GM19328 (cell line): ENCODE results near the gene ASPRV1.

ENCODE experiments used
- ATAC-seq: cut with Tn5 transposase; IDR thresholded peaks from one replicate; pipeline ENCODE4 v1.9.1; 2021; ENCODE audit warnings: mild to moderate bottlenecking, moderate library complexity; ENCODE audit not compliant: unreplicated experiment

ASPRV1 gene

DNA sequence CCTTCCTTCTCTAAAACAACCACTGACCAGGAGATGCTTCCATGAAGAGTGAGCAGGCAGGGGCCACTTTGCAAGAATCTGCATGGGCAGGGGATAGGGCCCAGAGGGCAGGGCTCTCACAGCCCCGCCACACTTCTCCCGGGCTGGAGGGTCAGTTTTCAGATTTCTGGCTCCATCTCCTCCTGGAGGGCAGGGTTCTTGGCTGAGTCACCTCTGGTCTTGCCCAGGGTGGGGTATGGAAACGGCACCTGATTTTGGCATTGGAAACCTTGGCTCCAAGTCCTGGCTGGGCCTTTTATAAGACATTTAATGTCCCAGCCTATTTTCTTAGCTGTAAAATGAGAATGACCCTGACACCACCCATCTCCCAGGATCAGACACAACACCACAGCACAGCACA, 27.6 kb upstream of the ASPRV1 start:
- no peak for ATAC-seq

DNA sequence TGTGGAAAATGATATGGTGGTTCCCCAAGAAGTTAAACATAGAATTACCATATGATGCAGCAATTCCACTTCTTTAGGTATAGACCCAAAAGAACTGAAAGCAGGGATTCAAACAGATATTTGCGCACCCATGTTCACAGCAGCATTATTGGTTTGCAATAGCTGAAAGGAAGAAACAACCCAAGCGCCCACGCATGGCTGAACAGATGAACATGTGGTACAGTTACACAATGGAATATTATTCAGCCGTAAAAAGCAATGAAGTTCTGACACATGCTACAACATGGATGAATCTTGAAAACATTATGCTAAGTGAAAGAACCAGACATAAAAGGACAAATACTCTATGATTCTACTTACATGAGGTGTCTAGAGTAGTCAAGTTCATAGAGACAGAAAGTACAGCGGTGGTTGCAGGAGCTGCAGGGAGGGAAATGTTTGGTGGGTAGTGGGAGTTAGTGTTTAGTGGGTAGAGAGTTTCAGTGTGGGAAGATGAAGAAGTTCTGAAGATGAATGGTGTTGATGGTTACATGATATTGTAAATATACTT, 26.7 kb upstream of the ASPRV1 start:
- no peak for ATAC-seq

GRCh38 chr2:69986691-69987090, 25.3 kb upstream of the ASPRV1 start:
- no peak for ATAC-seq

GRCh38 chr2:69985688-69986087, 24.3 kb upstream of the ASPRV1 start:
- no peak for ATAC-seq

- ATAC-seq, result no peak
Observed at GRCh38 chr2:69985216-69985615, 23.8 kb upstream of the ASPRV1 start.

DNA sequence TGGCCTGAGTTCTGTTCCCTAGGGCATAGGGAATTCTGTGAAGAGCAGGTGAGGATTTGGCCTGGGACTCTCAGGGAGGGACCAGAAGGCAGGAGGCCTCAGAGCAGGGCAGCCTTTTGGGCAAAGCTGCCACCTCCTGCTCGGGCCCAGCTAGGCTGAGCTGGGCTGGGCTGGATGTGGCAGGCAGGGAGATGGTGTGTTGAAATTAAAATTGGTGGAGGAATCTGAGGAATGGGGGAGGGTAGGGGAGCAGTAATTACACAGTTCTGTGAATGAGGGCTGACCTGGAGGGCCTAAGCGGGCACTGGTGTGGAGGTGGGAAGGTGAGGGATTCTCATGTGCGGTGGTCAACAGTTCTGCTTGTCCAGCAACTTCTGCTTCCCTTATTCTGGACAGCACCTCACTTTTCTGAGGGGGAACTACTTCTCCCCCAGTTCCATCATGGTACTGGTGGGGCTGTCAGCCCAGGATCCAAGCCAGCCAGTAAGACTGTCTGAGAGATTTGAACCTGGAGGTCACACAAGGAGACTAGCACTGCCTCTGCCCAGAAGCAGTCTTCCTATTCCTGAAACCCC, 22.0 kb upstream of the ASPRV1 start:
- ATAC-seq, result no peak

DNA sequence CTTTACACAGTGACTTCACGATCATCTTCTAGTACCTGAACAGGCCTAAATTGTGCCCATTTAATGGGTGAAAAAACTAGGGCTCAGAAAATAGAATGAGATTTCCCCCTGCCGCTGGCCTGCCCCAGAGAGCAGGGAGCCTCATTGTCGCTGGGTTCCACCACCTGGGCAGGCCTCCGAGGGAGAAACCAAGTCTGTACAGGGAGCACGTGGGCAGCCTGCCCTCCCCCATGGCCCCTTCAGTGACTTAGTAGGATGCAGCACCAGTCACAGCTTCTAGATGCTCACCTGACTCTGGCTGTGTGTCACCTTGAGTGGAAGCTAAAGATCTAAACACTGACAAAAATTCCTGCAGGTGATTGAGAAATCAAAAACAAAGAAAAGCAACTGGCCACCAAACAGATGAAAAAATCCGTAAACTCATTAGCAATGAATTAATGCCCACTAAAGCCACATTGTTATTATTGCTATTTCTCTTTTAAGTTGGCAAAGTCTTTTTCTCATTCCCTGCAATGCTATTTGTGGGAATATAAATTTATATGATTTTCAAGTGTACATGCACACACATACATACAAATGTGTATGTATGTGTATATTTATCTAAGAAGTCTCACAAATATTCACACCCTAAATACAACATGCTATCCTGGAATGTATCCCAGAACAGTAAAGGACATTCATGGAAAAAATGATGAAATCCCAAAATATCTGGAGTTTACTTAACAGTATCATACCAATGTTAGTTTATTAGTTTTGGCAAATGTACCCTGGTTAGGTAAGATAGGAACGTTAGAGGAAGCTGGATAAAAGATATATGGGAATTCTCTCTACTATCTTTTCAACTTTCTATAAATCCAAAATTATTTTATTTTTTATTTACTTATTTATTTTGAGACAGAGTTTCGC, 18.7 kb upstream of the ASPRV1 start:
- ATAC-seq, result no peak

GRCh38 chr2:69977906-69978482, 16.6 kb upstream of the ASPRV1 start:
- ATAC-seq, result no peak

DNA sequence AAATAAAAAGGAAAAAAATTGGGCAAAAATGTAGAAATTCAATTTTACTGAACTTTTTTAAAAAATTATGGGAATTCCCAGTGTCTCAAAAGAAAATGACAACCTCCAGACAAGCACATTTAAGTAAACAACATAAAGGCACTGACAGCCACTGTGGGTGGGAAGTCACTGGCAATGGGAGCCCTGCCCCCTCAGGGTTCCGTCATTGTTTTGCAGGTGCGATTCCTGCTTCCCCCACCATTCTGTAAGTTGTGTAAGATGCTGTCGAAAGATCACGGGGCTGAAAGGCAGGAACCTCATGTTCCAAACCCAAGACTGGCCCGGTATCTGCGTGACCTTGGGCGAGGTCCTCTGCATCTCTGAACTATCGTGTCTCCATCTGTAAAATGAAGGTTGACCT, 15.8 kb upstream of the ASPRV1 start:
- ATAC-seq, result no peak

DNA sequence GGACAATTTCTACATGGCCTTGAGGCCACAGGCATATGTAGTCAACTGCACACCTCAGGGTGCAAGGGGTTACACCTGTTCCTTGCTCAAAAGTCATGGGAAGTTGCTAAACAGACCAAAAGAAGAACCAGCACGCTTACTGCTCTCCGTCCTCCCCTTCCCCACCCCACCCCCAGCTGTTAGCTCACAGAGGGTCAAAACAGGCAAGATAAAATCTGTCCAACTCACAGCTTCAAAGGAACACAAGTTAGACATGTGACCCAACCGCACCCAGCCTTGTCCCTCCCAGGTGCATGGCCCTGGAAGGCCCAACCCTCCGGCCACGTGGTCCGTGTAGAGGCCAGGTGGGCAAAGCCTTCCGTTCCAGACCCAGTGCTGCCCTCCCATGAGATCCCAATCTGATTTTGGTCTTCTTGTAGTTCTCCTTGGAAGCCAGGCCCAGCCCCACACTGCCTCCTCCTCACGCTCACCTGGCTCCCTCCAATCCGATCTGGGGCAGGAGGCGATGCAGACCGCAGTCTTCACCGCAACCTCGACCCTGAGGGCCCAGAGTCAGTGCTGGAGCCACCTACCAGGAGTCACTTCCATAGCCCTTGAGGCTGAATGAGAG, 14.5 kb upstream of the ASPRV1 start:
- ATAC-seq, result no peak

DNA sequence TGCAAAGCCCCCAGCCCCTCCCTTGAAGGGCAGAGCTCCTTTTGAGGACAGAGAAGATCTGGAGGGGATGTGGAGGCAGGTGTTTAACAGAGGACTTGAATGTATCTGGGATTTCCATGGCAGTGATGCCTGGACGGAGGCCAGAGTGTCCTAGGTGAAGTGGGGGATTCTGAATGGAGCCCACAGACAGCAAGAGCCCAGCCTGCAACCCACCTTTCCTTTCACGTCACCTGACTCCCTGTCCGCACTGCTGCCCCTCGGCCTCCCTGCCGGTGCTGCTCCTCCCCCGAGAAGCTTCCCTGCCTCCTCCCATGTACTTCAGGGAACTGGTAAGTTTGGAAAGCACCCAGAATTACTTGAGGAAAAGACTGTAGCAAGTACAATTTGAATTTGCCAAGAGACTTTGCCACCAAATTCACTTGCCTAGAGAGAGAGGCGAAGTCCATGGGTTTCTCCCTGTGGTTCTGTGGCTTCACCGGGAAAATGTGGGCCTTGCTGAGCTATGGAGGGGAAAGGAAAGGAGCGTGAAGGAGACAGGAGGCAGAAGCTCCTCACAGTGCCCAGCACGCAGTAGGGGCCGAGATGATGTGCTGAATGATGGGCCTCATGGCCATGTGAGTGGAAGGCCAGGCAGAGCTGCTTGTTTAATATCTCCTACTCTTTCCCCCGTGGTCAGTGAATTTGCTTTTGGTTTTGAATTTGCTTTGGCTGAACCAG, 13.9 kb upstream of the ASPRV1 start:
- ATAC-seq, result no peak

DNA sequence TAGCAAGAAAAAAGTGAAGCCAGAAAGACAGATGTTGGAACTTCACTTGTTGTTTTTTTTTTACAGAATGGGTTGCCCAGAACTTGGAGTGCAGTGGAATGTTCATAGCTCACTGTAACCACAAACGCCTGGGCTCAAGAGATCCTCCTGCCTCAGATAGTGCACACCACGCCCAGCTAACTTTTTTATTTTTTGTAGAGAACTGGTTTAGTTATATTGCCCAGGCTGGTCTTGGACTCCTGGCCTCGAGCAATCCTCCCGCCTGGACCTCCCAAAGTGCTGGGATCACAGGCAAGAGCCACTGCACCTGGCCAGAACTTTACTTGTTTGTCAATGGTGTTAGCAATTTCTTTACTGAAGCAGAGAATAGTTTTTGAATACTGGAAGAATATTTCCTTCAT, 11.9 kb upstream of the ASPRV1 start:
- no peak for ATAC-seq

- ATAC-seq, result no peak
Observed at GRCh38 chr2:69972822-69973221, 11.4 kb upstream of the ASPRV1 start.

DNA sequence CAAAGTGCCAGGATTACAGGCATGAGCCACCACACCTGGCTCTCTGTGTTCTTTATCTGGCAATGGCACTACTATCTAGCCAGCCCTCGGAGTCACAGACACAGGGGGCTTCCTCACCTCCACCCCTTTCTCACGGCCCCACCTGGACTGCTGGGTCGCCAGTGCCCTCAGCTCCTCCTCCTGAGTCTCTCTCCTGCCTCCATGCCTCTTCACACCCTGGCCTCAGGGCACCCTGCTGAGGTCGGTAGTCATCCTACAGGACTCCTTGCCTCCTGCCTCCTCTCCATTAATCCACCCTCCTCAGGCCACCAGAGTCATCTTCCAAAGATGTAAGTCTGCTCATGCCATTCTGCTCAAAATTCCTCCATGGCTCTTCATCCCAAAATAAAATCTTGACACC, 8.6 kb upstream of the ASPRV1 start:
- no peak for ATAC-seq

DNA sequence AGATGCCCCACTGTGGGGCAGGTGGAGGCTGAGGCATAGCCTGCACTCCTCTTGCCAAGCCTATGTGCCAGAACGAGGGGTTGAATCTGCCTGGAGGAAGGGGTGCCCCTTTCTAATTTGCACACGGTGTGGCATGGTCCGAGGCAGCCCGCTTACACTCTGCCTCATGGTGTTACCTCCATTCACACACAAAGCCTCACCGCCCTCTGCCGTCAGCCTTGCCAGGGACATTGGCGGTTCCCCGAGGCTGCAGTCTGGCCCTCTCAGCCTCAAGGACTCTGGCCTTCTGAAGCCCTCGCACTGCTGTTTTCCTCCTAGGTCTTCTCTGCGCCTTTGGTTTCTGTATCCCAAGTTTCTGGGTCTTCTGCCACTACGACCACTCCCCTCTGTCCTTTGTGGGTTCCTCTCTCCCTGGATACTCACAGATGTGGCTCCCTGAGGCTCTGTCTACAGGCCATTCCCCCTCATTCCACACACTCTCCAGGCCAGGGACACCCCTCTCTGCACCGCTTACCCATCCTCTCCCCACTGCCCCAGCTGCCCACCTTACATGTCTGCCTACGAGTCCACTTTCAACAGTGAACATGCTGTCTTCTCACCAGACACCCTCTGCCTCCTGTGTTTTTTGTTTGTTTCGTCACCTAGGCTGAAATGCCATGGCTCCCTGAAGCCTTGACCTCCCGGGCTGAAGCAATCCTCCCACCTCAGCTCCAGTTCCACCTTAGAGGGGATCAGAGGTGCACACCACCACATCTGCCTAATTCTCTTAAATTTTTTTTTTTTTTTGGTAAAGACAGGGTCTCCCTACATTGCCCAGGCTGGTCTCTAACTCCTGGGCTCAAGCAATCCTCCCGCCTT, 7.9 kb upstream of the ASPRV1 start:
- ATAC-seq, result no peak

DNA sequence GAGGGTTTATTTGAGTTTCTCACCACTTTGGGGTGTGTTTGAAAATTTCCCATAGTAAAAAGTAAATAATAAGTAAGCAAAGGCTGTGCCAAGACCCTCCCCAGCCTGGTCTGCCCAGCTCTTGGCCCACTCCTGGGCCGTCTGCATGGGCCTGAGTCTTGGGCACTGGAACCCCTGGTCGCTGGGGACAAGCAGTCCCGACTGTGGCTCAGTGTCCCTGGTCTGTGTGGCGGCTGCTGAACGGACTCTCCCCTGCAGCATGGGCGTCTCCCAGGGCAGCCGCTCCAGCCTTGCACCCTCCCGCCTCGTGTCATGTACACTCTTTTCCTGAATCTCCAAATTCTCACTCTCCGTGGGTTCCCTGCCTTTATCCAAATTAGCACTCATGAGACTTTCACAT, 7.2 kb upstream of the ASPRV1 start:
- ATAC-seq, result no peak

DNA sequence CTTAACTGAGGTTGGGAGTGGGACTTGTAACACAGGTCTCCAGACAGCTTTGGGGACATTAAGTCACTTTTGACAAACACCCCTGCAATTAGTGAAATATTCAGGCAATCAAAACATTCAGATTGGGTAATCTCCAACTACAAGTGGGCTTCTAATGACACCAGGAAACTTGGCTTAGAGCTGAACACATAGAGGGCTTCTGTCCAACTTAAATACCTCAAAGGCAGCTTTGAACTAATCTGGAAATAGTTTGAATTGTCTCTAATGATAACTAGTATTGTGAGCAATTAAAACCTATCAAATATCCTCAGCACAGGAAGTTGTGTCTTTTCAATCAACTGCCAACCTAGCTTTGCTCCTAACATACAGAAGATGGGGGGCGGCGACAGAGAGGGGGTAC, 5.1 kb upstream of the ASPRV1 start:
- no peak for ATAC-seq

DNA sequence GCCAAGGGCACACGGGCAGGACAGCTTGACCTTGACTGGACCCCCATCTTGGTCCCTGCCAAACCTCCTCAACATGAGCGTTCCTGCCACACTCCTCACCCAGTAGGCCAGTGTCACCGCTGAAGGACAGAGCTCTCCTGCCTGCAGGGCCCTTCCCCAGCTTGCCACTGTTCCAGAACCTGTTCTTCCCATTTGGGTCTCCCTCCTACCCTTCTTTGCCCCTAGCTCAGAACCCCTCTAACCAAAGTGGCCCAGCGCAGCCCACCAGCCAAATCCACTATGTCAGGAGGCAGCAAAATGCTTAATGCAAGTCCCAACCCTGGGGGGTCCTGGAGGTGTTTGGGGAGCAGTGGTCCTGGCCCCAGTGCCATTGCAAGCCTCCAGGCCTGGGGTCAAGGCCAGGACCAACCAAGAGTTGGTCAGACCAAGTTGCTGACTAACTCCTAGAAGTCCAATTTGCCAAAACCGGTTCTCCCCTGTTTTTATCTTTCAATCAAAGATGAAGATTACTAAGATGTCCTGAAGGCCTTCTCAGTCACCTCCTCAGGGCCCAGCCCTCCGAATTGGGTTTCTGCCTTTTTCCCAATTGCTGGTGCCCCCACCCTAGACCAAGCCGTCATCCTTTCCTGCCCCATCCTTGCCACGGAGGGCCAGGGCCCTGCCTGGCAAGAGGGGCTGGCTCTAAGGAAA, 4.5 kb upstream of the ASPRV1 start:
- ATAC-seq, result no peak

GRCh38 chr2:69964353-69964841, 3.0 kb upstream of the ASPRV1 start:
- no peak for ATAC-seq
